MG63 (cell line): ENCODE data around the gene MAPK14. TPM values are rescaled to one million over a fixed set of nuclear protein-coding genes. Genes with fewer than 3 reads are reported as not detected.

Source experiments
- DNase-seq: peaks from one replicate; pipeline ENCODE4 v3.0.0-alpha.2; 2020
- H3K27me3 ChIP-seq: fragments of 250-450 bp; sonication (Bioruptor Pico); 2 replicates; pipeline ENCODE4 v1.5.1; 2020; ENCODE audit warnings: mild to moderate bottlenecking, moderate library complexity
- H3K36me3 ChIP-seq: fragments of 250-450 bp; sonication (Bioruptor Pico); 2 replicates; pipeline ENCODE4 v1.5.1; 2020; ENCODE audit warnings: mild to moderate bottlenecking, moderate library complexity
- H3K4me3 ChIP-seq: fragments of 250-450 bp; sonication (Bioruptor Pico); 2 replicates; pipeline ENCODE4 v1.5.1; 2020; ENCODE audit warnings: mild to moderate bottlenecking, moderate library complexity
- H3K9me3 ChIP-seq: fragments of 250-450 bp; sonication (Bioruptor Pico); 2 replicates; pipeline ENCODE4 v1.5.1; 2020; ENCODE audit warnings: mild to moderate bottlenecking, moderate library complexity
- total RNA-seq: library from RNA; depleted of rRNA; stranded (reverse); fragments of >200 nt; shearing (Covaris generic); gene quantifications from 2 replicates; pipeline ENCODE4 v1.2.3, GENCODE V29; 2014; ENCODE audit warnings: low replicate concordance

Gene MAPK14
- total RNA-seq, 1 experiment from 2014 or later = 24.7 TPM

- Histone ChIP-seq H3K27me3 (no peaks in the 10 kb centered on the region), H3K4me3 (no peak overlapping the region), H3K36me3 (no peaks in the 10 kb centered on the region), H3K9me3 (no peaks in the 10 kb centered on the region)
- DNase-seq = no peak
Measured at GRCh38 chr6:36130667-36131510, 103.3 kb downstream of the MAPK14 start.

GRCh38 chr6:36131511-36132245 is 104.1 kb downstream of the MAPK14 start:
- no peak overlapping the region for H3K4me3 ChIP-seq
- no peaks in the 10 kb centered on the region for H3K9me3 ChIP-seq
- H3K36me3 ChIP-seq = no peaks in the 10 kb centered on the region
- DNase-seq = peak; percentile 31
- no peaks in the 10 kb centered on the region for H3K27me3 ChIP-seq

GRCh38 chr6:36132246-36132895 is 104.8 kb downstream of the MAPK14 start:
- H3K36me3 ChIP-seq = no peaks in the 10 kb centered on the region
- H3K9me3 ChIP-seq = no peaks in the 10 kb centered on the region
- no peaks in the 10 kb centered on the region for H3K27me3 ChIP-seq
- no peak for DNase-seq
- H3K4me3 ChIP-seq = no peak overlapping the region

GRCh38 chr6:36133148-36133547 is 105.5 kb downstream of the MAPK14 start:
- H3K4me3 ChIP-seq = no peak overlapping the region
- no peaks in the 10 kb centered on the region for H3K27me3 ChIP-seq
- DNase-seq = no peak
- no peaks in the 10 kb centered on the region for H3K36me3 ChIP-seq
- no peaks in the 10 kb centered on the region for H3K9me3 ChIP-seq

GRCh38 chr6:36133912-36134311 is 106.3 kb downstream of the MAPK14 start:
- H3K36me3 ChIP-seq = no peaks in the 10 kb centered on the region
- DNase-seq = no peak
- no peaks in the 10 kb centered on the region for H3K27me3 ChIP-seq
- no peak overlapping the region for H3K4me3 ChIP-seq
- H3K9me3 ChIP-seq = no peaks in the 10 kb centered on the region

GRCh38 chr6:36135053-36135731 is 107.6 kb downstream of the MAPK14 start:
- Histone ChIP-seq H3K4me3 (no peak overlapping the region), H3K9me3 (no peaks in the 10 kb centered on the region), H3K27me3 (no peaks in the 10 kb centered on the region), H3K36me3 (no peaks in the 10 kb centered on the region)
- peak; percentile 60 for DNase-seq

- Histone ChIP-seq H3K27me3 (no peaks in the 10 kb centered on the region), H3K36me3 (no peaks in the 10 kb centered on the region), H3K9me3 (no peaks in the 10 kb centered on the region), H3K4me3 (no peak overlapping the region)
- no peak for DNase-seq
Measured at GRCh38 chr6:36136034-36136433, 108.4 kb downstream of the MAPK14 start.

GRCh38 chr6:36136551-36136950 is 108.9 kb downstream of the MAPK14 start:
- no peak for DNase-seq
- Histone ChIP-seq H3K4me3 (no peak overlapping the region), H3K27me3 (no peaks in the 10 kb centered on the region), H3K9me3 (no peaks in the 10 kb centered on the region), H3K36me3 (no peaks in the 10 kb centered on the region)

GRCh38 chr6:36138667-36139066 is 111.1 kb downstream of the MAPK14 start:
- no peak overlapping the region for H3K4me3 ChIP-seq
- no peaks in the 10 kb centered on the region for H3K27me3 ChIP-seq
- no peaks in the 10 kb centered on the region for H3K36me3 ChIP-seq
- DNase-seq = no peak
- H3K9me3 ChIP-seq = no peaks in the 10 kb centered on the region

GRCh38 chr6:36139431-36139830 is 111.8 kb downstream of the MAPK14 start:
- H3K27me3 ChIP-seq = no peaks in the 10 kb centered on the region
- no peaks in the 10 kb centered on the region for H3K9me3 ChIP-seq
- no peak for DNase-seq
- H3K4me3 ChIP-seq = no peak overlapping the region
- no peaks in the 10 kb centered on the region for H3K36me3 ChIP-seq

- no peaks in the 10 kb centered on the region for H3K27me3 ChIP-seq
- no peak overlapping the region for H3K4me3 ChIP-seq
- DNase-seq = no peak
- no peaks in the 10 kb centered on the region for H3K36me3 ChIP-seq
- H3K9me3 ChIP-seq = no peaks in the 10 kb centered on the region
Measured at GRCh38 chr6:36139991-36140710, 112.5 kb downstream of the MAPK14 start.

- H3K27me3 ChIP-seq = no peaks in the 10 kb centered on the region
- H3K36me3 ChIP-seq = no peaks in the 10 kb centered on the region
- DNase-seq = no peak
- no peaks in the 10 kb centered on the region for H3K9me3 ChIP-seq
- H3K4me3 ChIP-seq = no peak overlapping the region
Measured at GRCh38 chr6:36141091-36141490, 113.5 kb downstream of the MAPK14 start.

- H3K27me3 ChIP-seq = no peaks in the 10 kb centered on the region
- no peaks in the 10 kb centered on the region for H3K9me3 ChIP-seq
- DNase-seq = no peak
- H3K4me3 ChIP-seq = no peak overlapping the region
- no peaks in the 10 kb centered on the region for H3K36me3 ChIP-seq
Measured at GRCh38 chr6:36141961-36142360, 114.4 kb downstream of the MAPK14 start.

- Histone ChIP-seq H3K9me3 (no peaks in the 10 kb centered on the region), H3K4me3 (no peak overlapping the region), H3K36me3 (no peaks in the 10 kb centered on the region), H3K27me3 (no peaks in the 10 kb centered on the region)
- no peak for DNase-seq
Measured at GRCh38 chr6:36142971-36143838, 115.6 kb downstream of the MAPK14 start.

- Histone ChIP-seq H3K36me3 (no peaks in the 10 kb centered on the region), H3K27me3 (no peaks in the 10 kb centered on the region), H3K9me3 (no peaks in the 10 kb centered on the region), H3K4me3 (no peak overlapping the region)
- DNase-seq = no peak
Measured at GRCh38 chr6:36145495-36145894, 117.9 kb downstream of the MAPK14 start.
